8988T (cell line): ENCODE measurements around the gene ANKRD28.
"Not testable (repeated sequence)": the region's sequence is repeated elsewhere in the genome, so short reads cannot be mapped to it uniquely, and the experiment has no call there.

Experiments used
- DNase-seq: peaks from one replicate; pipeline ENCODE4 v3.0.0; 2011

Gene ANKRD28

GRCh38 chr3:15633159-15633558 is 164.6 kb downstream of the ANKRD28 start:
- DNase-seq = no peak

- DNase-seq = no peak
Observed at GRCh38 chr3:15632212-15632580, 165.6 kb downstream of the ANKRD28 start.

GRCh38 chr3:15631426-15632211 is 166.2 kb downstream of the ANKRD28 start:
- no peak for DNase-seq

GRCh38 chr3:15630646-15631350 is 167.0 kb downstream of the ANKRD28 start:
- DNase-seq = no peak

GRCh38 chr3:15629860-15630597 is 167.8 kb downstream of the ANKRD28 start:
- no peak for DNase-seq

GRCh38 chr3:15628967-15629366 is 168.8 kb downstream of the ANKRD28 start:
- no peak for DNase-seq

GRCh38 chr3:15623535-15624440 is 174.0 kb downstream of the ANKRD28 start:
- DNase-seq = no peak

- not testable (repeated sequence) for DNase-seq
Observed at GRCh38 chr3:15619659-15620464, 177.9 kb downstream of the ANKRD28 start.
